GM23248 (cell line): ENCODE data around the gene MAN1A1. TPM values are rescaled to one million over a fixed set of nuclear protein-coding genes. Genes with fewer than 3 reads are reported as not detected.

Source experiments
- DNase-seq: peaks from one replicate; pipeline ENCODE4 v3.0.0-alpha.2; 2015
- H2AFZ ChIP-seq: fragments of 200-600 bp; sonication (generic); 2 replicates; pipeline ENCODE4 v1.6.1; 2016; ENCODE audit warnings: antibody characterized with exemption
- H3F3A ChIP-seq: fragments of 200-600 bp; sonication (generic); 2 replicates; pipeline ENCODE4 v1.6.1; 2016; ENCODE audit warnings: mild to moderate bottlenecking, antibody characterized with exemption, mixed run types; ENCODE audit not compliant: insufficient read depth
- H3K27ac ChIP-seq: fragments of 200-600 bp; sonication (generic); 2 replicates; pipeline ENCODE4 v1.5.1; 2016; ENCODE audit warnings: mild to moderate bottlenecking
- H3K27me3 ChIP-seq: fragments of 200-600 bp; sonication (generic); replicated peaks from 2 replicates; pipeline ENCODE4 v1.6.1; 2016; ENCODE audit warnings: mild to moderate bottlenecking; ENCODE audit not compliant: insufficient read depth
- H3K36me3 ChIP-seq: fragments of 200-600 bp; sonication (generic); 2 replicates; pipeline ENCODE4 v1.6.1; 2016; ENCODE audit warnings: low read depth, mild to moderate bottlenecking
- H3K4me1 ChIP-seq: fragments of 200-600 bp; sonication (generic); 2 replicates; pipeline ENCODE4 v1.6.1; 2016; ENCODE audit warnings: mild to moderate bottlenecking; ENCODE audit not compliant: insufficient read depth
- H3K4me2 ChIP-seq: fragments of 200-600 bp; sonication (generic); one replicate; pipeline ENCODE4 v1.6.1; 2016; ENCODE audit warnings: mild to moderate bottlenecking; ENCODE audit not compliant: unreplicated experiment
- H3K4me3 ChIP-seq: fragments of 200-600 bp; sonication (generic); 2 replicates; pipeline ENCODE4 v1.5.1; 2016; ENCODE audit warnings: mild to moderate bottlenecking
- H3K79me2 ChIP-seq: fragments of 200-600 bp; sonication (generic); 2 replicates; pipeline ENCODE4 v1.6.1; 2016; ENCODE audit warnings: mild to moderate bottlenecking; ENCODE audit not compliant: insufficient read depth
- H3K9ac ChIP-seq: fragments of 200-600 bp; sonication (generic); 2 replicates; pipeline ENCODE4 v1.6.1; 2016; ENCODE audit warnings: mild to moderate bottlenecking
- H3K9me2 ChIP-seq: fragments of 200-600 bp; sonication (generic); 2 replicates; pipeline ENCODE4 v1.6.1; 2016; ENCODE audit warnings: mixed run types, mild to moderate bottlenecking, moderate library complexity; ENCODE audit not compliant: insufficient read depth
- H3K9me3 ChIP-seq: fragments of 200-600 bp; sonication (generic); one replicate; pipeline ENCODE4 v1.6.1; 2017; ENCODE audit warnings: low read depth
- H4K20me1 ChIP-seq: fragments of 200-600 bp; sonication (generic); 2 replicates; pipeline ENCODE4 v1.6.0; 2016; ENCODE audit not compliant: insufficient read depth
- EZH2 ChIP-seq: fragments of 200-600 bp; sonication (generic); IDR thresholded peaks from 2 replicates; pipeline ENCODE4 v1.6.1; 2018; ENCODE audit warnings: antibody characterized with exemption, mild to moderate bottlenecking; ENCODE audit not compliant: insufficient read depth, poor library complexity, severe bottlenecking
- EZH2phosphoT487 ChIP-seq: fragments of 200-600 bp; sonication (generic); IDR thresholded peaks from 2 replicates; pipeline ENCODE4 v1.6.1; 2018; ENCODE audit warnings: antibody characterized with exemption, moderate library complexity, mild to moderate bottlenecking, low read depth; ENCODE audit not compliant: insufficient read depth
- WGBS, 2 experiments: methylation state at CpG; one replicate each; pipeline ENCODE4 v1.1.6; 2015 to 2017; ENCODE audit warnings: low lambda C conversion rate in 2 of 2, low coverage in 1 of 2; ENCODE audit errors: missing lambda C conversion rate in 2 of 2; 5-methylcytosine and 5-hydroxymethylcytosine counted together
- in situ Hi-C: fragments of 300-500 bp; cut with MboI; formaldehyde crosslinking; loops from 2 replicates; pipeline ENCODE4 v1.15.0; 2020
- polyA plus RNA-seq: library from polyadenylated mRNA; unstranded; fragments of >200 nt; fragmentation: Nextera tagmentation; extraction: Ambion mirVana; gene quantifications from 2 replicates; pipeline ENCODE4 v1.2.1, GENCODE V29; 2016
- total RNA-seq: library from RNA; depleted of rRNA; stranded (reverse); fragments of >200 nt; shearing (Covaris generic); gene quantifications from 2 replicates; pipeline ENCODE4 v1.2.3, GENCODE V29; 2014

The MAN1A1 gene
- total and polyA plus RNA-seq, 2 experiments from 2014 or later: 9.8 to 33.4 TPM

DNA sequence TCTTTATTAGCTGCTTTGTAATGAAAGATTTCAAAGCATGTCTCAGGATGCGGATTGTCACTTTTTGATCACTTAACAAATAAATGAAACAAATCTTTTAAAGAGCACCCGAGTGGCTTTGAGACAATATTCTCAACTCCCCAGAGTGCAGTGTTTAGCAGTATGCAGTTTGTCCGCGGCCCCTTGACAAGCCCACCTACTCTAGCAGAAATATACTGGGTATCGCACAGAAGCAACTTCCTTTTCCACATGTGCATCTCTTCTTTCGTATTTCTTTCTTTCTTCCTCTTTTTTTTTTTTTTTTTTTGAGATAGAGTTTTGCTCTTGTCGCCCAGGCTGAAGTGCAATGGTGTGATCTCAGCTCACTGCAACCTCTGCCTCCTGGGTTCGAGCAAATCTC lies 186.6 kb downstream of the MAN1A1 start:
- Histone ChIP-seq H3F3A (no peaks in the 10 kb centered on the region), H3K4me1 (no peaks in the 10 kb centered on the region), H4K20me1 (no peaks in the 10 kb centered on the region), H3K36me3 (no peaks in the 10 kb centered on the region), H3K9me2 (no peaks in the 10 kb centered on the region), H3K27me3 (no peaks in the 10 kb centered on the region), H3K27ac (no peak overlapping the region), H3K79me2 (no peaks in the 10 kb centered on the region), H3K9ac (no peak overlapping the region), H3K9me3 (no peaks in the 10 kb centered on the region), H2AFZ (no peak overlapping the region), H3K4me2 (no peak overlapping the region), H3K4me3 (no peak overlapping the region)
- DNase-seq: no peak
- WGBS, 2 experiments: 79 to 81% methylated on average over 8 of the region's 8 CpGs
- TF ChIP-seq EZH2 (no peak), EZH2phosphoT487 (no peak)
- in situ Hi-C loops: no loop called here

DNA sequence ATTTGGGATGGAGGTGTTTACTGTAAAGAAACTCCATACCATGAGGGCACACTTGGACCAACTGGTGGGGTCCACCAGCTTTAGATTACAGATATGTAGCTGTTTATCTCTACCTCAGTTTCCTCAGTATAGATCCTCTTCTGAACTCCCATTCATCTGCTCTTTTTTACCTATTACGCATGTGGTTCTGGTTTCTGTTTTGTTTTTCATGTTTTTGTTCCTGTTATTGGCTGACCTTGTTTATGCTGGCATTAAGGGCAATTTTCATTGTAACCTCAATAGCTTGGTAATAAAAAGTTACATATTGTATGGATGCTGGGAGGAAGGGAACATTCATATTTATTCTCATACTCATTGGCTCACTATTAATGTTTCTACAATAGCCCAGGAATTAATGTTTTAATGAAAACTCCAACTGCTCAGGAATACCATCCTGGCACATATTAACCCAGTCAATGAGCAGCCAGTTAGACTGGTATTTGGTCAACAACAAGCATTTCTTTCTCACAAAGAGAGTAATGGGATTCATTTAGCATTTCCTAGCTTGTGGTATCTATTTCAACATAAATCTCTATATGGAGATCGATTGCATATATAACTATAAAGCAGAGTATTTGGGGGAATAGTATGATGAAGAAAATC lies 187.3 kb downstream of the MAN1A1 start:
- no peak for DNase-seq
- H3K36me3 ChIP-seq: no peaks in the 10 kb centered on the region
- H4K20me1 ChIP-seq: no peaks in the 10 kb centered on the region
- no peaks in the 10 kb centered on the region for H3K79me2 ChIP-seq
- no peak overlapping the region for H3K9ac ChIP-seq
- in situ Hi-C loops: no loop called here
- H3K27ac ChIP-seq: no peak overlapping the region
- no peaks in the 10 kb centered on the region for H3K9me3 ChIP-seq
- no peak overlapping the region for H2AFZ ChIP-seq
- H3K4me3 ChIP-seq: no peak overlapping the region
- no peaks in the 10 kb centered on the region for H3K27me3 ChIP-seq
- H3F3A ChIP-seq: no peaks in the 10 kb centered on the region
- H3K4me1 ChIP-seq: no peaks in the 10 kb centered on the region
- no peaks in the 10 kb centered on the region for H3K9me2 ChIP-seq
- no peak overlapping the region for H3K4me2 ChIP-seq
- TF ChIP-seq EZH2phosphoT487 (no peak), EZH2 (no peak)
- WGBS, 2 experiments: 82 to 83% methylated on average over 2 of the region's 2 CpGs

DNA sequence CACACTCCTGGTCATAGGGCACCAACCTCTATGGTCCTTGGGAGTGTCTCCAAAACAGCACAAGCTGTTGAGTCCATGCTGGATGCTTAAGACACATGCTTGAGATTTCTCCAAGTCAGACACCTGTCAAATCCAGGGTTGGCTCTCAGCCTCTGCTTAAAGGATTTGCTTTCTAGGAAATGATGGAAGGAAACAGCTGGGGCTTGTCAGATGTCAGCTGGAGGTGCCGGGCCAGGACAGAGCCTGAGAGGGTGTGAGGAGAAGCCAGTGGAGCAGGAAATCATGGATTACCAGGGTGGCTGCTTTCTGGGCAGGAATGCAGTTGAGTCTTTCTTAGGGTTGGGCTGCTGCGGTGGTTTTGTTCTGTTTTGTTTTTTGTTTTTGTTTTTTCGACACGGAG lies 188.1 kb downstream of the MAN1A1 start:
- H3K79me2 ChIP-seq: no peaks in the 10 kb centered on the region
- H3K4me2 ChIP-seq: no peak overlapping the region
- WGBS, 2 experiments: 85 to 96% methylated on average over 4 of the region's 4 CpGs
- in situ Hi-C loops: no loop called here
- no peaks in the 10 kb centered on the region for H3K4me1 ChIP-seq
- H2AFZ ChIP-seq: no peak overlapping the region
- no peaks in the 10 kb centered on the region for H3K27me3 ChIP-seq
- H3K36me3 ChIP-seq: no peaks in the 10 kb centered on the region
- no peak overlapping the region for H3K27ac ChIP-seq
- H3F3A ChIP-seq: no peaks in the 10 kb centered on the region
- H3K9me3 ChIP-seq: no peaks in the 10 kb centered on the region
- no peak for DNase-seq
- no peaks in the 10 kb centered on the region for H3K9me2 ChIP-seq
- H3K9ac ChIP-seq: no peak overlapping the region
- no peak overlapping the region for H3K4me3 ChIP-seq
- no peak for TF ChIP-seq EZH2
- no peak for TF ChIP-seq EZH2phosphoT487
- H4K20me1 ChIP-seq: no peaks in the 10 kb centered on the region

DNA sequence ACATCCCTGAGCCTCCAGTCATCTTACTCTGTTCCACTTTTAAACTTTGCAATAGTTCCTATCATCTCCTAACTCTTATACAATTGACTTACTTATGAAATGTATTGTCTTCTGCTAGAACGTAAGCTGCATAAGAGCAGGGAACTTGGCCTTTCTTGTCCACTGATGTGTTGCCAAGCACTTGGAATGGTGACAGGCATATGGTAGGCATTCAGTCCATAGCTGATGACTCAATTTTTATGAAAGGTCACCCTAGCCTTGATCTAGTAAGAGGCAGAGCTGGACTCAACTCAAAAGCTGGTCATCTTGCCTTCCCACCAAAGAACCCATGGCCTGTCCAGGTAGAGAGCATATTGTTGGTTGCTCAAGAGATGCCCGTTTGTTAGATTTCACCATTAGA lies 188.7 kb downstream of the MAN1A1 start:
- in situ Hi-C loops: no loop called here
- Histone ChIP-seq H3K9ac (no peak overlapping the region), H3K27ac (no peak overlapping the region), H3K9me2 (no peaks in the 10 kb centered on the region), H4K20me1 (no peaks in the 10 kb centered on the region), H3K36me3 (no peaks in the 10 kb centered on the region), H3K4me3 (no peak overlapping the region), H3K4me2 (no peak overlapping the region), H3K9me3 (no peaks in the 10 kb centered on the region), H3F3A (no peaks in the 10 kb centered on the region), H3K4me1 (no peaks in the 10 kb centered on the region), H3K79me2 (no peaks in the 10 kb centered on the region), H3K27me3 (no peaks in the 10 kb centered on the region), H2AFZ (no peak overlapping the region)
- TF ChIP-seq EZH2 (no peak), EZH2phosphoT487 (no peak)
- 15 to 23% methylated on average over 2 of the region's 2 CpGs for WGBS, 2 experiments
- peak; percentile 22 for DNase-seq
